ENCODE measurements around the gene KBTBD8. TPM values are rescaled to one million over a fixed set of nuclear protein-coding genes. Genes with fewer than 3 reads are reported as not detected.

Gene KBTBD8
- total RNA-seq, 1 experiment from 2014 or later, result 3.6 TPM

DNA sequence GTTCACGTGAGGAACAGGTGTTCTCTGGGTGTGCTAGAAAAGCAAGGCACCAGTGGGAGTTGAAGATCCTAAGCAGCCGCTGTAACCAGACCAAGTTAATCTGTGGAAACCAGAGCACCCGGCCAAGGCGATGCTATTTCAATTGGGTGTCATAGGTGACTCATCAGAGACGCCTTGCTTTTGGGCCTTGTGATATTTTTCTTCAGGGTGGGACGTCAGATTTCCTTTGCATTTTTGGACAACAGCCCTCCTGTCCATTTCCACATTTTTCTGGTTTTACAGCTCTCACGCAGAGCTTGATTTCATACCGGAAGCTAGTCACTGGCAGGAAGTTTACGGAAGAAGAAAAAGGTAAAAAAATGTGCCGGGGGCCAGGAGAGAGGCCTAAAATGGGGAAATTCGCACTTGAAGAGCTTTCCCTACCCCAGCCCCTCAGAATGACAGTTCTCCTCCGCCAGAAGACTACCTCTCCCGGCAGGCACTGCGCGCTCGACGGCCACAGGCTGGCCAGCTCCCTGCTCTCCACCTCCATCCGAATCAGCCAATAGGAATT, 471 bp upstream of the KBTBD8 start:
- DNase-seq (ENCODE audit: low read depth), result no peak

DNA sequence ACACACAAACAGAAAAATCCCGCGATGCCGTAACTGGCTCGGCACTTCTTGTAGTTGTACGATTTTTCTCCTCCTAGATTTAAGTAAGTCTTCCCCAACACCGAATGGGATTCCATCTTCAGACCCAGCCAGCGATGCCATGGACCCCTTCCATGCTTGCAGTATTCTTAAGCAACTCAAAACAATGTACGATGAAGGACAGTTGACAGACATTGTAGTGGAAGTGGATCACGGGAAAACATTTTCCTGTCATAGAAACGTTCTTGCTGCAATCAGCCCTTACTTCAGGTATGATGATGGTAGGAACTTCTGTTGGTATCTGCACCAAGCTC, 763 bp downstream of the KBTBD8 start:
- DNase-seq (ENCODE audit: low read depth), result no peak

DNA sequence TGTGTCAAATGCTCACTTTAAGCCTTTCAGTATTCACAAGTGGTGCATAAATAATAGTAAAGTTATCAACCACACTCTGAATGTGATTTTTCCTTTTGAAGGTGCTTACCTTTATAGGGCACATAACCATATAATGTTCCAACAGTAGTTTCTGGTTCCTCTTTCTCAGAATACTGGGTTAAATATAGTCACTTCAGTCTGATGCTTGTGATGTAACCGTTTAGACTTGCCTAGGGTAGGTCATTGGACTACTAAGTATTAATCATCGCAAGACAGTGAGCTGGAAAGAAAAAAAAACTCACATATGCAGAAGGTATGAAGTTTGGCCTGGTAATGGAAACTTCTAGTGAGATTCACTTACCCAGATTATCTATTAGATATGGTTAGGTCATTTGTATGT, 1.9 kb downstream of the KBTBD8 start:
- peak; percentile 78 for DNase-seq (ENCODE audit: low read depth)

DNA sequence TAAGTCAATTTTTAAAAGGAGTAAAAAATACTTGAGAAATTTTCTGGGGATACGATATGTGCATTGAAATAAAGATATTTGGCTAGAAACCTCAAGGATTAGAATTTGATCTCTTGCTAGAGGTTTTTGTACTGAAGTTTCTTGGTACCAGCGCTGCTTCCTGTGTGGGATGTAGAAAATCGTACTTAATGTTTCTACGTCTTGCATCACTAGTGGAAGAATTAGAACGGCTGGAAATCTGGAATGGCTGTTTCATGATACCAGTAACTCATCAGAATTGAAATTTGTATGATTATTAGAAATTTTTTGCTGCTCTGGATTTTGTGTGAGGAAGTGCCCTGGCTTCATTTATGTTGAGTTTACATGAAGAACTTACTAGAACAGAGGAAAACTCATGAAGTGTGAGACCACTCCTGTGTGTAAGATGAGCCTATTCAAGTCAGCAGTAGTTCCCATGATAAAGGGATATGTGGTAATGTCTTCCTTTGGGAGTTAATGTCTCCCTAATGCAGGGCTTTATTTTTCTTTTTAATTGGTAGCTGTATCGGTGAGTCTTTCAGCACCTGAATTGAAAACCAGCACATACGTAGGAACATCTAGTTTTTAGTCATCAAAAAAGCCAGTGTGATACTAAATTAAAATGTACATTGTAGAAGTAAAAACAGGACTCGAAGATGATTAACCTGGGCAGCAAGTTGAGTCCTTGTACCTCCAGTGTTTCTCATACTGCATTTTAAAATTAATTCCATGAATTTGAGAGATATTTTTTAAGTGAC, 3.2 kb downstream of the KBTBD8 start:
- DNase-seq (ENCODE audit: low read depth), result no peak

DNA sequence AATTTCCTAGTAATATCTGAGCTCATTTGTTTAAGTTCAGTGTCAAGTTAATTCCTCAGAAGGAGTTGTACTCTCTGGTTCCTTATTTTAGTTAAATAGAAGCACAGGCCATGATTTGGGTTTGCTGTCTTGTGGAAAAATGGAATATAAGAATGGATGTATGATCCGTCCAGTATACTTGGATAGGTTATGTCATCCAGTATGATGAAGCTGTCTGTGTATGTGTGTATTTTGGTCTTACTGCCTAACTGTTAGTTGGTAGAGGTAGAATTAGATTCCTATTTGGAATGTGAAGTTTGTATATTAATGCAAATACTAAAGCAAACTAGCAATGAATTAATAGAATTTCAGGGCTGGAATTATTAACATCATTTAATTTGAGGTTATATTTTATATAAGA, 7.9 kb downstream of the KBTBD8 start:
- DNase-seq (ENCODE audit: low read depth), result no peak

DNA sequence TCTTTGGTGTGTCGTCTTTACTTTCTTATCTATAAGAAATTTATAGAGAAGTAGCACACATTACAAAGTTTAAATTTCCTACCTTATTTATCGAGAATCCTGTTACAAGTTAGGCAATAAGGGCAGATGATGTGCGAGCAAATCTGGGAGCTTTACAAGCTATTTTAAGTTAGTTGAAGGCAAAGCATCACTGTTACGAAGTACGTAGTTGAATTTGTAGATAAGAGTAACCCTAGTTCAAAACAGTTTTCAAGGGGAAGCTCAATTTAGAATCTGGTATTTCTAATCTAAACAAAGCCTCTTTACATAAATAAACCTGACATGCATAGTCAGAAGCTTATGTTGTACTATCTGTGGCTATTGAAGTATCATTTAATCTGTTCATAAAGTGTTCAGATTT, 8.4 kb downstream of the KBTBD8 start:
- DNase-seq (ENCODE audit: low read depth), result no peak

DNA sequence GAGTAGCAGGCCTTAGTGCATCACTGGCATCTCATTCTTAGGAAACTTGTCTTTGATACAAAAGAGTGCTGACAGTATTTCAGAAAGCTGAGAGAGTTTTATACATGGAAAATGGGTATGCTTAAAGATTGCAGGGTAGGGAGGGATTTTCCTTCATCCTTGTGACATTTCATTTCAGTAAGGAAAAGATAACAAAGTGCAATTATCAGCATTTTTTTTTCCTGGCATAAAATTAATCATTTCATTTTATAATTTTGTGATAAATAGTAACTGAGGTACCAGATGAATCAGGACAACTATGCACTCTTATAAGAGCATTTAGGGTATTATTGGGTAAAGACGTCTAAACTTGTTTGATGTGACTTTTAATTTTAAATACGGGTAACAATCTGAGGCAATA, 10.3 kb downstream of the KBTBD8 start:
- no peak for DNase-seq (ENCODE audit: low read depth)

DNA sequence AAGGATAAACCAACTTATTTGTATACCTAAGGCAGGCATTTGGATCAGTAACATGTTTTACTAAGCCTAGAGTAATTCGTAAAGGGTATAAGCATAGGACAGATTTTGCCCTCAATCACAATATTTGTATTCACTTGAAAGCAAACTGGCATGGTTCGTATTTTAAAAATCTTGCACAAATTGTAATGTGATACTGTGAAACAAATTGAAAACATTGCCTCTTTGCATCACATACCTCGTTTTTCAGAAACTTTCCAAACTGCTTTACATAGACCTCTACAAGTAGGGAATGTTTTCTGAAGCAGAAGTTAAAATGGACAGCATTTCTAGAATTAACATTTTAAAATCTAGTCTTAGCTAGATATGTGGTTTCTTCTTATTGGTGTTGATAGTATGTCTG, 11.6 kb downstream of the KBTBD8 start:
- no peak for DNase-seq (ENCODE audit: low read depth)

DNA sequence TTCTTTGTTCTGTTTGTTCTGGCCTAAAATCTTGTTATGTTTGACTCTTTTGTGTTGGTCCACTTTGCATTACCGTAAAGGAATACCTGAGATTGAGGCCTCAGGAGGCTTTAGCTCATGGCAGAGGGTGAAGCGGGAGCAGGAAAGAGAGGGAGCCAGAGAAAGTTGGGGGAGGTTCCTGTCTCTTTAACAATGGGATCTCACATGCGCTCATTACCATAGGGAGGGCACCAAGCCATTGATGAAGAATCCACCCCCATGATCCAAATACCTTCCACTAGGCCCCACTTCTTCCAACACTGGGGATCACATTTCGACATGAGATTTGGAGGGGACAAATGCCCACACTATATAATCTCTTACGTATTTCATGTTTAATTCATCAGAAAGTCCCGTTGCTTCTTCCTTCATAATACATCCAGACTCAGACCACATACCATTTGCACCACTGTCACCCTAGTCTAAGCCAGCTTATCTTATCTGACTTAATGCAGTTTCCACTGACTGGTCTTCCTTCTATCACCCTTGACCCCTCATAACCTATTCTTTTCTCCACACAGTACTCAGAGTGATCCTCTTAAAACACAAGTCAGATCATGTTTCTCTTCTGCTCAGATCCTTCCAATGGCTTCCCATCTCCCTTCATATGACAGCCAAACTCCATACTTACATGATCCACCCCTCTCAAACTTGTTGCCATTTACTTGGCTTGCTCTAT, 13.5 kb downstream of the KBTBD8 start:
- DNase-seq (ENCODE audit: low read depth), result no peak

DNA sequence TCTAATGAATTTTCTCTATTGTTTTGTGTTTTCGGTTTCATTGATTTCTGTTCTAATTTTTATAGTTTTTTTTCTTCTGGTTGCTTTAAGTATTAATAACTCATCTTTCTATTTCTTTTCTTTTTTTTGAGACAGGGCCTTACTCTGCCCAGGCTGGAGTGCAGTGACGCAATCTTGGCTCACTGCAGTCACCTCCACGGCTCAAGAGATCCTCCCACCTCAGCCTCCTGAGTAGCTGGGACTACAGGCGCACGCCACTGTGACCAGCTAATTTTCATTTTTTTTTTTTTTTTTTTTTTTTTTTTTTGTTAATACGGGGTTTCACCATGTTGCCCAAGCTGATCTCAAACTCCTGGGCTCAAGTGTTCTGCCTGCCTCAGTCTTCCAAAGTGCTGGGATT, 14.5 kb downstream of the KBTBD8 start:
- DNase-seq (ENCODE audit: low read depth), result no peak

DNA sequence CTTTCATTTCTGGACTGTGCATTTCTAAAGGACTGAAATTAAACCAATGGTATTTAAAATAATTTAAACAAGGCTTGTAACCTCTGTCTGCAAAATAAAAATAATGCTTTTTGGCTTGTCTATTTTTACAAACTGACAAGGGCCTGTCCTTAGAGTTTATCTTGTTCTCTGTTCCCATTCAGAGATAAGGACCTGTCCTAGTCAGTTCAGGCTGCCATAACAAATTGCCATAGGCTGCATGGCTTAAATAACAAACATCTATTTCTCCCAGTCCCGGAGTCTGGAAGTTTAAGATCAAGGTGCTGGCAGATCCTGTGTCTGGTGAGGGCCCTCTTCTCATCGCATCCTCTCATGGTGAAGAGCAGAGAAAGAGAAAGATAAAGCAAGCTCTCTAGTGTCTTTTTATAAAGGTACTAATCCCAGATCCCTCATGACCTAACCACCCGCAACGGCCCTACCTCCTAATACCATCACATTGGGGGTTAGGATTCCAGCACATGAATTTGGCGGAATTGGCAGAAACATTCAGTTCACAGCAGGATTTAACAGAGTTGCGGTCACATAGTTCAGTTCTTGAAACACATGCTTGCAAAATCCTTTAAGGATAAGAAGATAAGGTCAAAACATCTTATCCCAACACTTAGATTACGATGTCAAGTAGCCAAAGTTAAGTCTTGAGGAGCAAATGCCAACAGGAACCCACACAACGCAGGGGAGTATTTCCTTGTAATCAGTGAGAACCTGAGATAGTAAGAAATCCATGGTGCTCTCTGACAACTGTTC, 17.8 kb downstream of the KBTBD8 start:
- DNase-seq (ENCODE audit: low read depth), result no peak

DNA sequence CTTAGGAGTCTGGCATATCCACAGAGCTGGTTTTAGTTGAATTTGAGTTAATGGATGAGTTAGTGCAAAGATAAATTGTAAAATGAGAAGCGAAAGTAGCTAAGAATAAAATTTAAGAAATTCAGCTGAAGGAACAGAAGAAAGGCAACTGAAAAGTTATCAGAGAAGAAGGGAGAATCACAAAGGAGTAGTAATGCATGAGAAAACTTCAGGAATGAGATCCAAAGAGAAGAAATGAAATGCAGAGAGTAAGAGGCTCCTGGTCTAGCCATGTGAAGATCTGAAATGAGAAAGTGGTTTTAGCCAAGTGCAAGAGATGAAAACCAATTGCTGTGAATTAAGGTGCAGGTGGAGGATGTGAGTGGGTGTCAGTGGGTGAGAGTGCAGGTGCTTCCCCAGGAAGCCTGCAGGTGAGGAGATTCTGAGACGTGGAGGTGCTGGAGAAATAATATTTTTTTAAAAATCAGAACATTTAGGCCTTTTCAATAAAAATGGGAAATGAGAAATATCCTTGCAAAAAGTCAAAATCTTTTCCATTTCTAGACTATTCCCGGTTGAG, 18.5 kb downstream of the KBTBD8 start:
- no peak for DNase-seq (ENCODE audit: low read depth)

DNA sequence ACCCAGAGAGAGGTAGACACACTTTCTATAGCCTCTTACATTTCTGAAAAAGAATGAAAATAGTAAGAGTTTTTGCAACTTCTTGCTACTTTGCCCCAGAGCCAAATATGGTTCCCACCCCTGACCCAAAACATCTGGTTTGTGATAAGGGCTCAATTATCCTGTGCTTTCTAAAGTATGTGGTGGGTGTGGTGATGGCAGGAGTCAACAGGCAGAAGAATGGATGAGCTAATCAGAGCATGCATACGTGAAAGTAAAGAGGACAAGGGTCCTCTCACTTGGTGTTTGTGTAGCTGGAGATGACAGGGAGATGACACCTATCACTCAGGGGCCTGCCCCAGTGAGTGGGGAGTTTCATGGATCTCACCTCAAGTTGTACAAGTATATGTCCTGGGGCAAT, 19.1 kb downstream of the KBTBD8 start:
- no peak for DNase-seq (ENCODE audit: low read depth)

DNA sequence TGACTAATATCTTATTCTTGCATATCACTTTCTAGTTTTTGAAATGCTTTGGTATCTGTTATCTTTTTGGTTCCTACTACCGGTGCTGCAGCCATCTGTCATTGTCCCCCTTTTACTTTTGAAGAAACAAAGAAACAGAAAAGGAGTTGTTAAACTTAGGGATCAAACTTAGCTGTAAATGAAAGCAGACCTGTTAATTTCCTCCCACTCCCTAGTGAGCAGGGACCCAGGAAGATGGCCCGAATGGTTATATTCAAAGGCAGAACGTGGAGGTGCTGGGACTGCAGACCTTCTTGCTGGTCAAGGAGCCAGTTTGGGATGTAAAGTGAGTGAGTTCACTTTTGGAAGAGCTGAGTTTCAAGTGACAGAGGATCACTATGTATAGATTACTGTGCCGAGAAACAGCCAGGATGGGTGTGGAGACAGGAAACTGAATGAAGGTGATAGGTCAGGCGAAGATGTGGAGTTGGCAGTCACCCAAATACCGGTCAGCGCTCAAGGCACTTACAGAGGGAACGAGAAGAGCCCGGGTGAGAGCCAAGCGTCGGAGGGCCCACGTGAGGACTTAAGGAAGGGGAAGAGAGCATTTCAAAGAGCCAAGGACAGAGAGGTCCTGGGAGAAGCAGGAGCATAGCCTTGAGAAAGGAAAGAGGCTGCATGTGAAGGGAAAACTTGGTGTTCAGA, 20.1 kb downstream of the KBTBD8 start:
- peak; percentile 52 for DNase-seq (ENCODE audit: low read depth)

DNA sequence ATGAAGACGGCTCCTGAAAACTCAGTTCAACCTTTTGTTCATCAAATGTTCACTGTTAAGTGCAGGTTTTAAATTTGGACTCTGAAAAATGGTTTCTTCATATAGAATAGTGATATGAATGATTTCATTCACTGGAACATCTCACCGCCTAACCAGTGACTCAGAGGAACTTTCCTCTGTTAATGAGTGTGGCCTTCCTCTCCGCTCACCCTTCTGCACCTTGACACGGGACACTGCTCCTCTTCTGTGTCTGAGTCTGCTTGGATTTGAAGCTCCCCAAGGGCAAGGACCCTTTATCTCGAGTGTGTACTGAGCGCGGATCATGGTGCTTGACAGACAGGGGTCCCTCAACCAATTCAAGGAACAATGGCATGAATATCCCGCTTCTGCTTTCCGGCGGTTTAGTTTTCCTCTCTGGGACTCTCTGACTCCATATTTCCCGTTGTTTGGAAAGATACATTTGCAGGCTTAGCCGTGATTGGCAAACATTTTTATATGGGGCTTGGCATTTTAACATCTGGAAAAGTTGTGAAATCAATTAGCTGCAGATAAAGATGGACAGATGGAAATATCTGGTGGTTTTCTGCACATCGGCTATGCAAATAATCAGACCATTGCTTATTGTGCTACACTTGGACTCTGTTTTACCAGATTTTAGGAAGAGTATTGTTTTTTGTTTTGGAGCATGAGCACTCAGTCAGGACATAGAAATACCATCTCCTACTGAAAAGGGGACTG, 20.9 kb downstream of the KBTBD8 start:
- DNase-seq (ENCODE audit: low read depth), result no peak

DNA sequence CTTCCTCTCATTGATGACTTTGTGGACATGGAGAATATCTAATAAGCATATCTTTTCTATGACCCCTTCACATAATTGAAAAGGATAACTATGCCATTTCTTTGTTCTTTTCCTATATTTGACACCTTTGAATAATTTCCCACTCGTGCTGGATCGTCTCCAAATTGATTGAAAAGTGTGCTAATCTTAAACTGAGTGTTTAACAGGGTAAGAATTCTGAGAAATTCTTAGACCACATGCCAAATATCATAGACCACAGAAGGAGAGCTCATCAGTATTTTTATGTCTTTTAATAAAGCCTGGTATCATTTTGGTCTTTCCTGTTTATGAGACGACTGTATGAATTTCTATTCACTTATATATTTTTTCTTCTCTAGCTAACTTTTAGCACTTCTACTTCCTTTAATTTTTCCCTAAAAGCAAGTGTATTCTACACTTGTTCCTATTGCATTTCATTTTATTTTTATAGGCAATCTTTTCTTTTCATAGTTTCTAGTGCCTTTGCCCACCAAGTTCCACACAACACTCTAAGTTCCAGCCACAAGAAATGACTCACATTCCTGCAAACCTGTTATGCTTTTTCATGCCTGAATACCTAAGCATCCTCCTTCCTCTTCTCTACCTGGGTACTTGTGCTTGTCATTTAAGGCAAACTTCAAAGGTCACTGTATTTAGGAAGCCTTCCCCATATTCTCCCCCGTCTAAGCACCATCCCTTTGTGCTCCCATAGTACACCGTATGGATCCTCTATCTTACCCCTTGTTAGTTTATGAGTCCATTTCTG, 30.1 kb downstream of the KBTBD8 start:
- DNase-seq (ENCODE audit: low read depth), result no peak

DNA sequence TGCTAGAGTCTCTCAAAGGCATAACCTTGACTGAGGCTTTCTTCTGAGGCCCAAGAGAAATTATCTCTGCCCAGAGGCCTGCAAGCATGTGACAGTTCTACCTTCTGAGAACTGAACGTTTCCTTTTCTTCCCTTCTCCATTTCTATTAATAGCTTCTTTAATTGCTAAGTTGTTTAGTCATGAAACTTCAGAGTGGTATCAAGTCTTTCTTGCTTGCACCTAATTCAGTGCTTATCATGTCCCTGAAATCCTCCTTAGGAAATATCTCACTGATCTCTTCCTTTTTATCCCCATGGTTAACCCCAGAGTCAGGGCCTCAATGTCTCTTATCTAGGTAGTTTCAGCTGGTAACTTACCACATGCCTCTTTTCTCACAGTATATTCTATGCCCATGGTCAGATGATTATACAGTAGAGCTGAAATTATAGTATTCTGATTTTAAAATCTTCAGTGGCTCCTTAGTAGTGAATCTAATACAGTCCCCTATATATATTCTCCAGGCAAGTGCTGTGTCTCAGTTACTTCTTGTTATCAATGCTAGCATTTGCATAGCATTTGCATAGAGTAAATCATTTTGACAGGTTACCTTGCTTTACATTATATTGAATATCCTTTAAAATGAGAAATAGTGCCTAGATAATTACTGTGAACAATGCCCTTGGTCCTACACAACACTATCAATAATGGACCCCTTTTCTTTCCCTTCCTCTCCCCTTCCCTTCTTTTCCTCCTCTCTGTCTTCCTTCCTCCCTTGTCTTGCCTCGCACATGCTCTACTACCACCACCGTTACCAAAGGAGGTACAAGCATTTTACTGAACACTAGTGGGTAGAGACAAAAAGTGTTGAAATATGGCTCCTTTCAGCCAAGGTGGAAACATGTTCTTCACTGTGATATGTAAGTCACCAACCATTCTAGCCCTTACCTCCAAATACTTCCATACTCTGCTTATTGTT, 33.0 kb downstream of the KBTBD8 start:
- DNase-seq (ENCODE audit: low read depth), result no peak

DNA sequence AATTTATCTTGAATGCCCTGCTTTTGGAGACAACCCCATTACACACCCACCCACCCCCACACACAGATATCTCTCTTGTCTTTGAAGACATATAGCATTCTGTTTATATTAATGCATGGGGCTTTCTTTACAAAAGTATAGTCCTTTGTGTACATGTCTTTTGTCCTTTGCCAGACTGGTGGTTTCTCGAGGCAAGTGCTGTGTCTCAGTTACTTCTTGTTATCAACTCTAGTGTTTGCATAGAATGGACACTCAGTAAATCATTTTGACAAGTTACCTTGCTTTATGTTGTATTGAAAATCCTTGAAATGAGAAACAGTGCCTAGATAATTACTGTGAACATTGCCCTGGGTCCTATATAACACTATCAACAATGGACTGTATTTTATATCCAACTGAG, 33.9 kb downstream of the KBTBD8 start:
- DNase-seq (ENCODE audit: low read depth), result no peak

DNA sequence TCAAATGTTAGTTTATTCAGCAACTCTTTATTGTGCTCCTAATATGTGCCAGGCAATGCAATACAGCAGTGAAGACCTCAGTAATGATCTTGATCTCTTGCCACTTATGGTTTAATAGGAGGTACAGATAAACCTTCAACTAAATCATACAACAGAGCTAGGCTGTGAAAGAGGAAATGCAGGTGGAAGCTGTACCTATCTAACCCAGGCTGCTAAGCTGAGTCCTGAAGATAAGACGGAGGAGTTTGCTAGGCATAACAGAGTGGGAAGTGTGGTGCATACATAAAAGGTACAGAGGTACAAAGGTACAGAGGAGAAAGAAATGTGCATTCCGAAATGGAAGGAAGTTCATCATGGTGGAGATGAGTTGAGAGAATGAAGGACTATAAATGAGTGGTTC, 35.0 kb downstream of the KBTBD8 start:
- DNase-seq (ENCODE audit: low read depth), result no peak

Measured in HT1080 (cell line).